IMR-90 (cell line): ENCODE results near the gene KCTD10. TPM values are rescaled to one million over a fixed set of nuclear protein-coding genes. Genes with fewer than 3 reads are reported as not detected.

Experiments used
- ATAC-seq: fragments of 200-7000 bp; cut with Tn5 transposase; 2 replicates; pipeline ENCODE4 v1.9.1; 2020; ENCODE audit warnings: low read depth, mild to moderate bottlenecking, moderate library complexity
- BruUV-seq: library from RNA; stranded (reverse); fragments of 400-500 nt; replicated peaks from 2 replicates; lab custom pipeline; 2021; lab: Mats Ljungman, UMichigan
- CTCF ChIA-PET: fragments of 300-600 bp; formaldehyde crosslinking; extraction: SDS; loops from one replicate; lab custom pipeline; 2021; ENCODE audit warnings: antibody characterized with exemption; lab: Yijun Ruan, JAX
- POLR2A ChIA-PET: fragments of 300-600 bp; sonication (Branson Sonifier 250); formaldehyde crosslinking; loops from one replicate; lab custom pipeline; 2022; ENCODE audit warnings: antibody characterized with exemption; ENCODE audit not compliant: unreplicated experiment; lab: Charles Lee
- DNase-seq: peaks from one replicate; pipeline ENCODE4 v3.0.0; 2013
- H2AFZ ChIP-seq: replicated peaks from 2 replicates; pipeline ENCODE3; 2013; ENCODE audit warnings: low read length, mild to moderate bottlenecking; ENCODE audit not compliant: poor library complexity
- H2AK5ac ChIP-seq: 2 replicates; pipeline ENCODE4 v1.6.1; 2013; ENCODE audit warnings: low read depth, low read length, inconsistent platforms
- H2AK9ac ChIP-seq: replicated peaks from 2 replicates; pipeline ENCODE3; 2013; ENCODE audit warnings: mild to moderate bottlenecking, low read depth, low read length, moderate library complexity; ENCODE audit not compliant: poor library complexity
- H2BK120ac ChIP-seq: 2 replicates; pipeline ENCODE4 v1.6.1; 2013; ENCODE audit warnings: low read depth, low read length, inconsistent platforms
- H2BK15ac ChIP-seq: 3 replicates; pipeline ENCODE4 v1.6.1; 2013; ENCODE audit warnings: low read depth, low read length, inconsistent platforms
- H2BK20ac ChIP-seq: 2 replicates; pipeline ENCODE4 v1.6.1; 2013; ENCODE audit warnings: low read depth, mild to moderate bottlenecking, inconsistent platforms, low read length, moderate library complexity
- H2BK5ac ChIP-seq: 2 replicates; pipeline ENCODE4 v1.6.1; 2013; ENCODE audit warnings: mild to moderate bottlenecking, low read depth, low read length, inconsistent platforms; ENCODE audit not compliant: poor library complexity, severe bottlenecking
- H3K14ac ChIP-seq: replicated peaks from 2 replicates; pipeline ENCODE4 v1.6.1; 2013; ENCODE audit warnings: low read depth, low read length, inconsistent platforms
- H3K18ac ChIP-seq: 2 replicates; pipeline ENCODE4 v1.6.1; 2013; ENCODE audit warnings: low read depth, low read length, control low read depth
- H3K23ac ChIP-seq: 2 replicates; pipeline ENCODE4 v1.6.1; 2013; ENCODE audit warnings: low read depth, low read length, inconsistent platforms
- H3K27ac ChIP-seq: 2 replicates; pipeline ENCODE4 v1.5.1; 2013; ENCODE audit warnings: mild to moderate bottlenecking, control low read depth, low read length; ENCODE audit not compliant: insufficient read depth
- H3K27me3 ChIP-seq: 2 replicates; pipeline ENCODE4 v1.6.1; 2013; ENCODE audit warnings: low read length; ENCODE audit not compliant: control insufficient read depth, insufficient read depth
- H3K36me3 ChIP-seq: 2 replicates; pipeline ENCODE4 v1.6.1; 2013; ENCODE audit warnings: low read length, mixed read lengths; ENCODE audit not compliant: control insufficient read depth, insufficient read depth
- H3K4ac ChIP-seq: 2 replicates; pipeline ENCODE4 v1.6.1; 2013; ENCODE audit warnings: low read depth, low read length, inconsistent platforms
- H3K4me1 ChIP-seq: 2 replicates; pipeline ENCODE4 v1.6.1; 2013; ENCODE audit warnings: low read length, mixed read lengths; ENCODE audit not compliant: control insufficient read depth, insufficient read depth
- H3K4me2 ChIP-seq: 2 replicates; pipeline ENCODE4 v1.6.1; 2013; ENCODE audit warnings: low read depth, mild to moderate bottlenecking, control low read depth, low read length, moderate library complexity
- H3K4me3 ChIP-seq: 2 replicates; pipeline ENCODE4 v1.5.1; 2013; ENCODE audit warnings: low read depth, mild to moderate bottlenecking, control low read depth, low read length, moderate library complexity; ENCODE audit not compliant: insufficient read depth
- H3K56ac ChIP-seq: 2 replicates; pipeline ENCODE4 v1.6.1; 2013; ENCODE audit warnings: low read length, inconsistent platforms; ENCODE audit not compliant: insufficient read depth; ENCODE audit errors: extremely low read depth
- H3K79me1 ChIP-seq, 2 experiments: 2 replicates each; pipeline ENCODE4 v1.6.1; 2013; ENCODE audit warnings: low read length in 2 of 2, inconsistent platforms in 1 of 2, low read depth in 1 of 2
- H3K9ac ChIP-seq: 2 replicates; pipeline ENCODE4 v1.6.1; 2013; ENCODE audit warnings: low read depth, low read length, control low read depth
- H3K9me1 ChIP-seq: 2 replicates; pipeline ENCODE4 v1.6.1; 2013; ENCODE audit warnings: low read length, inconsistent platforms; ENCODE audit not compliant: insufficient read depth
- H3K9me3 ChIP-seq: 2 replicates; pipeline ENCODE4 v1.6.1; 2013; ENCODE audit warnings: low read length; ENCODE audit not compliant: control insufficient read depth, insufficient read depth
- H4K20me1 ChIP-seq: 2 replicates; pipeline ENCODE4 v1.6.1; 2013; ENCODE audit warnings: low read length, inconsistent platforms; ENCODE audit not compliant: insufficient read depth
- H4K5ac ChIP-seq: 2 replicates; pipeline ENCODE4 v1.6.1; 2013; ENCODE audit warnings: mild to moderate bottlenecking, low read depth, low read length, control low read depth
- H4K8ac ChIP-seq, 2 experiments: 2 replicates each; pipeline ENCODE4 v1.6.1; 2013; ENCODE audit warnings: low read depth in 2 of 2, low read length in 2 of 2, control low read depth in 1 of 2, inconsistent platforms in 1 of 2
- H4K91ac ChIP-seq: 2 replicates; pipeline ENCODE4 v1.6.1; 2013; ENCODE audit warnings: low read depth, low read length, inconsistent platforms; ENCODE audit not compliant: insufficient read depth
- BHLHE40 ChIP-seq: fragments of 150-350 bp; IDR thresholded peaks from 2 replicates; pipeline ENCODE4 v1.6.1; 2016; ENCODE audit warnings: mild to moderate bottlenecking, low read depth, low read length
- CEBPB ChIP-seq: IDR thresholded peaks from 2 replicates; pipeline ENCODE4 v1.6.1; 2012; ENCODE audit warnings: low read depth, low read length, improper control_type of control experiment
- CHD1 ChIP-seq: IDR thresholded peaks from 2 replicates; pipeline ENCODE4 v1.6.1; 2012; ENCODE audit warnings: low read depth, low read length, improper control_type of control experiment
- FOS ChIP-seq: fragments of 150-350 bp; IDR thresholded peaks from 2 replicates; pipeline ENCODE4 v1.6.1; 2016; ENCODE audit warnings: low read depth, low read length
- MAFK ChIP-seq: IDR thresholded peaks from 2 replicates; pipeline ENCODE4 v1.6.1; 2012; ENCODE audit warnings: low read depth, low read length, improper control_type of control experiment
- MAZ ChIP-seq: IDR thresholded peaks from 2 replicates; pipeline ENCODE4 v1.6.1; 2012; ENCODE audit warnings: low read depth, mild to moderate bottlenecking, low read length, improper control_type of control experiment, moderate library complexity, borderline replicate concordance
- MXI1 ChIP-seq: IDR thresholded peaks from 2 replicates; pipeline ENCODE4 v1.6.1; 2012; ENCODE audit warnings: low read depth, mild to moderate bottlenecking, low read length, moderate library complexity, borderline replicate concordance
- NFE2L2 ChIP-seq: fragments of 150-350 bp; IDR thresholded peaks from 2 replicates; pipeline ENCODE4 v1.6.1; 2016; ENCODE audit warnings: low read depth, mild to moderate bottlenecking, low read length
- POLR2A ChIP-seq: IDR thresholded peaks from 2 replicates; pipeline ENCODE4 v1.6.1; 2012; ENCODE audit warnings: mild to moderate bottlenecking, low read depth, low read length
- RAD21 ChIP-seq: IDR thresholded peaks from 2 replicates; pipeline ENCODE4 v1.6.1; 2012; ENCODE audit warnings: low read length, improper control_type of control experiment
- RCOR1 ChIP-seq: IDR thresholded peaks from 2 replicates; pipeline ENCODE4 v1.6.1; 2012; ENCODE audit warnings: mild to moderate bottlenecking, low read length, improper control_type of control experiment; ENCODE audit not compliant: insufficient replicate concordance
- RFX5 ChIP-seq: IDR thresholded peaks from 2 replicates; pipeline ENCODE4 v1.8.0; 2012; ENCODE audit warnings: low read depth, mild to moderate bottlenecking, low read length, moderate library complexity
- SMC3 ChIP-seq: fragments of 150-350 bp; IDR thresholded peaks from 2 replicates; pipeline ENCODE4 v1.6.1; 2016; ENCODE audit warnings: low read depth, mild to moderate bottlenecking, antibody characterized with exemption, low read length, moderate library complexity
- WGBS, 2 experiments: methylation state at CpG; one replicate each; pipeline versions ENCODE4 v1.1.5 to v1.1.7; 2013; ENCODE audit warnings: missing lambda C conversion rate in 2 of 2; ENCODE audit not compliant: insufficient read length in 1 of 2; ENCODE audit errors: extremely low coverage in 2 of 2; 5-methylcytosine and 5-hydroxymethylcytosine counted together
- dilution Hi-C: fragments of 300-500 bp; cut with HindIII; formaldehyde crosslinking; loops from one replicate; pipeline ENCODE4 v1.14.3; 2018; ENCODE audit warnings: low sequenced_read_pairs; ENCODE audit not compliant: unreplicated experiment
- in situ Hi-C: fragments of 300-500 bp; cut with MboI; formaldehyde crosslinking; loops from 3 replicates; pipeline ENCODE4 v1.14.3; 2019; ENCODE audit warnings: low sequenced_read_pairs, inconsistent platforms, mixed read lengths
- intact Hi-C: fragments of 100-400 bp; cut with micrococcal nuclease; formaldehyde crosslinking; loops from 2 replicates; pipeline ENCODE4 v1.10.0; 2022
- polyA plus RNA-seq, 3 experiments: library from polyadenylated mRNA; depleted of rRNA; stranded (reverse); fragments of >200 nt; gene quantifications; 2 replicates each; pipeline ENCODE4 v1.2.3, GENCODE V29; 2012; ENCODE audit warnings: low replicate concordance in 1 of 3
- total RNA-seq: library from RNA; depleted of rRNA; stranded (reverse); fragments of >200 nt; gene quantifications from 2 replicates; pipeline ENCODE4 v1.2.3, GENCODE V29; 2012
- TF ChIP-seq, protein P1 (sequence below): fragments of 150-350 bp; IDR thresholded peaks from 2 replicates; pipeline ENCODE4 v1.6.1; 2017; ENCODE audit warnings: mild to moderate bottlenecking, antibody characterized with exemption, low read length, low read depth
- TF ChIP-seq, protein P2 (sequence below): fragments of 150-350 bp; IDR thresholded peaks from 2 replicates; pipeline ENCODE4 v1.6.1; 2016; ENCODE audit warnings: low read depth, mild to moderate bottlenecking, low read length, moderate library complexity, borderline replicate concordance
- TF ChIP-seq, protein P3 (sequence below): conservative IDR thresholded peaks from 2 replicates; pipeline ENCODE4 v1.5.1; 2012; ENCODE audit warnings: mild to moderate bottlenecking, low read depth, low read length, improper control_type of control experiment

KCTD10 gene
- total and polyA plus RNA-seq, 2 of the 4 experiments (the other 2 are of a cell fraction), result 72.1 to 88.4 TPM

DNA sequence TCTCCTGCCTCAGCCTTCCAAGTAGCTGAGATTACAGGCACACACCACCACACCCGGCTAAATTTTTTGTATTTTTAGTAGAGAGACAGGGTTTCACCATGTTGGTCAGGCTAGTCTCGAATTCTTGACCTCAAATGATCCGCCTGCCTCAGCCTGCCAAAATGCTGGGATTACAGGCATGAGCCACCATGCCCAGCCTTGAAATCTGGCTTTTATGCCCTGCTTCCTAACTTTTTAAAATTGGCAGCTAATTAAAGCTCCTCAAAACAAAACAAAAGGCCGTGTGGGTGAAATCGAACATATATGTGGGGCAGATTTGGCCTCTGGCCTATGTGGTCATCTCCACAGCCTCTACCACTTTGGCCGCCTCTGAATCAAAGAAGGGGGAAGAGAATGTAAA lies 37.9 kb downstream of the KCTD10 start:
- no TSS peak for BruUV-seq
- dilution Hi-C loops, result no loop called here
- H3K56ac ChIP-seq, result no peak overlapping the region
- no peak overlapping the region for H2BK20ac ChIP-seq
- POLR2A ChIA-PET, result no interaction called here
- no peaks in the 10 kb centered on the region for H3K9me3 ChIP-seq
- H2BK5ac ChIP-seq, result no peak overlapping the region
- no peaks in the 10 kb centered on the region for H3K27me3 ChIP-seq
- no peaks in the 10 kb centered on the region; the same call in 1 of the 2 replicates for H3K4me1 ChIP-seq
- DNase-seq (no peak), ATAC-seq (no peak)
- no peak overlapping the region for H3K23ac ChIP-seq
- H3K36me3 ChIP-seq, result 0 out of 2 replicates have a peak, but pooled peaks cover under 1% of the 10 kb centered on the region
- 70% methylated on average over 2 of the region's 6 CpGs; no CpG with 5 or more reads in 1 of the 2 experiments for WGBS, 2 experiments
- no peak overlapping the region for H3K4me2 ChIP-seq
- no peak overlapping the region for H2AFZ ChIP-seq
- CTCF ChIA-PET, result interaction anchor here (0.6 kb wide), 1 partner anchor 37 kb away, joined by 6 read pairs; no protein-coding TSS in a partner anchor
- H3K27ac ChIP-seq, result no peak overlapping the region
- H4K5ac ChIP-seq, result no peak overlapping the region
- in situ Hi-C loops, result no loop called here
- H3K4ac ChIP-seq, result no peak overlapping the region
- H4K20me1 ChIP-seq, result no peaks in the 10 kb centered on the region
- H3K9me1 ChIP-seq, result peaks cover 8% of the 10 kb centered on the region
- TF ChIP-seq MXI1 (no peak), POLR2A (no peak), FOS (no peak), CEBPB (no peak), MAZ (no peak), RCOR1 (no peak), RAD21 (no peak), NFE2L2 (no peak), RFX5 (no peak), CHD1 (no peak), BHLHE40 (no peak), SMC3 (no peak), MAFK (no peak)
- TF ChIP-seq, protein P1, sequence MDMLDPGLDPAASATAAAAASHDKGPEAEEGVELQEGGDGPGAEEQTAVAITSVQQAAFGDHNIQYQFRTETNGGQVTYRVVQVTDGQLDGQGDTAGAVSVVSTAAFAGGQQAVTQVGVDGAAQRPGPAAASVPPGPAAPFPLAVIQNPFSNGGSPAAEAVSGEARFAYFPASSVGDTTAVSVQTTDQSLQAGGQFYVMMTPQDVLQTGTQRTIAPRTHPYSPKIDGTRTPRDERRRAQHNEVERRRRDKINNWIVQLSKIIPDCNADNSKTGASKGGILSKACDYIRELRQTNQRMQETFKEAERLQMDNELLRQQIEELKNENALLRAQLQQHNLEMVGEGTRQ, result no peak
- TF ChIP-seq, protein P2, sequence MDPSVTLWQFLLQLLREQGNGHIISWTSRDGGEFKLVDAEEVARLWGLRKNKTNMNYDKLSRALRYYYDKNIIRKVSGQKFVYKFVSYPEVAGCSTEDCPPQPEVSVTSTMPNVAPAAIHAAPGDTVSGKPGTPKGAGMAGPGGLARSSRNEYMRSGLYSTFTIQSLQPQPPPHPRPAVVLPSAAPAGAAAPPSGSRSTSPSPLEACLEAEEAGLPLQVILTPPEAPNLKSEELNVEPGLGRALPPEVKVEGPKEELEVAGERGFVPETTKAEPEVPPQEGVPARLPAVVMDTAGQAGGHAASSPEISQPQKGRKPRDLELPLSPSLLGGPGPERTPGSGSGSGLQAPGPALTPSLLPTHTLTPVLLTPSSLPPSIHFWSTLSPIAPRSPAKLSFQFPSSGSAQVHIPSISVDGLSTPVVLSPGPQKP, result no peak
- TF ChIP-seq, protein P3, sequence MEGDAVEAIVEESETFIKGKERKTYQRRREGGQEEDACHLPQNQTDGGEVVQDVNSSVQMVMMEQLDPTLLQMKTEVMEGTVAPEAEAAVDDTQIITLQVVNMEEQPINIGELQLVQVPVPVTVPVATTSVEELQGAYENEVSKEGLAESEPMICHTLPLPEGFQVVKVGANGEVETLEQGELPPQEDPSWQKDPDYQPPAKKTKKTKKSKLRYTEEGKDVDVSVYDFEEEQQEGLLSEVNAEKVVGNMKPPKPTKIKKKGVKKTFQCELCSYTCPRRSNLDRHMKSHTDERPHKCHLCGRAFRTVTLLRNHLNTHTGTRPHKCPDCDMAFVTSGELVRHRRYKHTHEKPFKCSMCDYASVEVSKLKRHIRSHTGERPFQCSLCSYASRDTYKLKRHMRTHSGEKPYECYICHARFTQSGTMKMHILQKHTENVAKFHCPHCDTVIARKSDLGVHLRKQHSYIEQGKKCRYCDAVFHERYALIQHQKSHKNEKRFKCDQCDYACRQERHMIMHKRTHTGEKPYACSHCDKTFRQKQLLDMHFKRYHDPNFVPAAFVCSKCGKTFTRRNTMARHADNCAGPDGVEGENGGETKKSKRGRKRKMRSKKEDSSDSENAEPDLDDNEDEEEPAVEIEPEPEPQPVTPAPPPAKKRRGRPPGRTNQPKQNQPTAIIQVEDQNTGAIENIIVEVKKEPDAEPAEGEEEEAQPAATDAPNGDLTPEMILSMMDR, result no peak
- no peak overlapping the region for H3K4me3 ChIP-seq
- H4K91ac ChIP-seq, result no peak overlapping the region
- H2BK15ac ChIP-seq, result no peak overlapping the region
- H3K18ac ChIP-seq, result no peak overlapping the region
- no peak overlapping the region for H2BK120ac ChIP-seq
- H3K9ac ChIP-seq, result no peak overlapping the region
- H3K14ac ChIP-seq, result no peak overlapping the region
- no peak overlapping the region for H2AK9ac ChIP-seq
- H2AK5ac ChIP-seq, result no peak overlapping the region
- peaks cover 4 to 8% of the 10 kb centered on the region in 2 experiments; a peak in 2 of 4 replicates for H3K79me1 ChIP-seq
- no peak overlapping the region for H4K8ac ChIP-seq
- intact Hi-C loops, result no loop called here
